Subcutaneous adipose tissue (tissue), 4 donors: ENCODE data around the gene DAAM1. TPM values are rescaled to one million over a fixed set of nuclear protein-coding genes. Genes with fewer than 3 reads are reported as not detected.

ENCODE experiments used
- CTCF ChIP-seq: fragments of 450-650 bp; IDR thresholded peaks from one replicate; pipeline ENCODE4 v1.5.1; 2016; ENCODE audit warnings: low read depth, mild to moderate bottlenecking, control low read depth, antibody characterized with exemption, moderate library complexity
- total RNA-seq, 4 donors: library from RNA; depleted of rRNA; stranded (reverse); fragments of >200 nt; gene quantifications; one replicate each; pipeline ENCODE4 v1.1.0, GENCODE V29; 2016

The DAAM1 gene
- total RNA-seq, 4 donors from 2014 or later: 42.3 to 98.0 (median 59.0) TPM

- no peak for TF ChIP-seq CTCF
Observed at GRCh38 chr14:59295951-59296350, 107.5 kb downstream of the DAAM1 start.

DNA sequence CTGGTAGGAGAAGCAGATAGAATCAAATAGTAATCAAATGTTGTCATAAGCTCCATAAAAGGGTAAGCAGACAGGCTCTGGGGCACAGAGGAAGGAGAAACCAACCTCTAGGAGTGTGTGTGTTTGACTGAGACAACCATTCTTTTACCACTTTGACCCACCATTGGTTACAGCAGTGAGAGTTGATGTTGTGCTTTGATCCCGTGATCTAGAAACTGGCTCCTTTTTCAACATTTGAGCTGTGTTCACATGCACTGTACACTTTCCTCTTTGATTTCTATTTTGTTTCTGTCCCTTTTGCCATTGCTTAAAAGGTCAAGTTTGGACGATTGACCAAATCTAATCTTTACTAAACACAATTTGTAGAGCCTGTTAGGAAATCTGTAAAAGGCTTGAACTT is 108.0 kb downstream of the DAAM1 start:
- no peak for TF ChIP-seq CTCF

DNA sequence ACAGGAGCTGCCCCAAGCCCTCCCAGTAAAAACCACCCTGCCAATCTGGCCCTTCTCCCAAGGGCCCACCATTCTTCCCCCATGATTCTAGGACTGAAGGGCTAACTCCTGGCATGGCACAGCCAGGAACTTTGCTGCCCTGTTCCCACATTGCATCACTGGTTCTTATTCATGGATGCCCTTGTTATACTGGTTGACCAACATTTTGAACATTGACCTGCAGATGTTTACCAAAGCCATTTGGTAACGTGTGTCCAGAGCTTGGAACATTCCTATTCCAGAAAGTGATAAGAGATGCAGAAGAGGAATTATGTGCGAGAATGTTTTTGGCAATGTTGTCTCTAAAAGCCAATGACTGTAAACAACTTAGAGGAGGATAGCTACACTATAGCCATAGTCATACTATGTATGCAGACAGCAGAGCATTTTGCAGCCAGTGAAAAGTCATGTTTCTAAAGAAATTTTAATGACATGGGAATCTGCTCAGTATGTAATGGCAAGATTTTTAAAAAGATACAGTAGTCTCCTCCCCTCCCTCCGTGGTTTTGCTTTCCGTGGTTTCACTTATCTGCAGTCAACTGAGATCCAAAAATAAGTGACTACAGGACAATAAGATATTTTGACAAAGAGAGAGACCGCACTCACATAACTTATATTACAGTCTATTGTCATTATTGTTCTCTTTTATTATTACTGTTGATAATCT is 108.8 kb downstream of the DAAM1 start:
- no peak for TF ChIP-seq CTCF

- no peak for TF ChIP-seq CTCF
Observed at GRCh38 chr14:59299731-59300130, 111.3 kb downstream of the DAAM1 start.

GRCh38 chr14:59301354-59301753 is 112.9 kb downstream of the DAAM1 start:
- no peak for TF ChIP-seq CTCF

- no peak for TF ChIP-seq CTCF
Observed at GRCh38 chr14:59302313-59302712, 113.8 kb downstream of the DAAM1 start.

- TF ChIP-seq CTCF: no peak
Observed at GRCh38 chr14:59303216-59303615, 114.7 kb downstream of the DAAM1 start.
